GM08714 (cell line): ENCODE measurements around the gene PLCH1.

Source experiments
- H3K4me3 ChIP-seq: fragments of 200-500 bp; sonication (Bioruptor generic); 2 replicates; pipeline ENCODE4 v1.5.1; 2014; ENCODE audit warnings: mild to moderate bottlenecking, low read length, inconsistent platforms
- ZNF274 ChIP-seq: IDR thresholded peaks from 2 replicates; pipeline ENCODE4 v1.6.1; 2012; ENCODE audit warnings: mild to moderate bottlenecking, low read depth, low read length

The PLCH1 gene

DNA sequence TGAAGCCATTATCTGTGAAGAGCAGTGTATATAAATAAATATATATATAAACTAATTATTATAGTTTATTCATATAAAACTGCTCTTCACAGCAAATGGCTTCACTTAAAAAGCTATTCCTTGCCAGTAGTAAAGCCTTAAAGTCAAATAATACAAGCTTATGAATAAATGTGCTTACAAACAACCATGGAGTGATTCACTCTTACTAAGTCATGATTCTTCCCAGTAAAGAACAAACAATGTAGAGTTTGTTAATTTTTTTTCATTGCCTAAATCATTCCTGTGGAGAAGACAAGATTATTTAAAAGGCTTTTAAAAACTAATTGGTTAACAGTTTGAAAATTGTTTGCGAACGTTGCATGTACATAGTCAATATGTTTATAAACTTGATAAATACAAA lies 140.7 kb downstream of the PLCH1 start:
- no peak for TF ChIP-seq ZNF274
- H3K4me3 ChIP-seq = no peak overlapping the region

DNA sequence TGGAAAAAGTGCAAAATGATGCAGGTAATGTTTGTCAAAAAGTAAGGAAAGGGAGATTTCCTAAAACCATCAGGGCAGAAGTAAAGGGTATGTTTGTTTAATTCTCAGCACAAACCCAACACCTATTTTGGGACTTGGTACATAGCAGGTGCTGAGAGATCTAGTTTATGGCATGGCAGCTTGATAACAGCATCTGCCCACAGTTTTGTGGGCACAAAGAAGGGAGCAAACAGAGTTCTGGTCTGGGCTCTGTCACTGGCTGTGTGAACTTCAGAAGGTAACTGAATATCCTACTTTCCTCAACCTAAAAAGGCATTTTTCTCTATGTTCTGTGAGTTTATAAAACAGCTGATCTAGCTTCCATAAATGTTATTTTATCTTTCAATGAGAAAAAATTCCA lies 141.6 kb downstream of the PLCH1 start:
- no peak overlapping the region for H3K4me3 ChIP-seq
- TF ChIP-seq ZNF274 = no peak

GRCh38 chr3:155602307-155602706 lies 142.6 kb downstream of the PLCH1 start:
- H3K4me3 ChIP-seq = no peak overlapping the region
- TF ChIP-seq ZNF274 = no peak

- TF ChIP-seq ZNF274 = no peak
- H3K4me3 ChIP-seq = no peak overlapping the region
Observed at GRCh38 chr3:155598671-155599070, 146.2 kb downstream of the PLCH1 start.

DNA sequence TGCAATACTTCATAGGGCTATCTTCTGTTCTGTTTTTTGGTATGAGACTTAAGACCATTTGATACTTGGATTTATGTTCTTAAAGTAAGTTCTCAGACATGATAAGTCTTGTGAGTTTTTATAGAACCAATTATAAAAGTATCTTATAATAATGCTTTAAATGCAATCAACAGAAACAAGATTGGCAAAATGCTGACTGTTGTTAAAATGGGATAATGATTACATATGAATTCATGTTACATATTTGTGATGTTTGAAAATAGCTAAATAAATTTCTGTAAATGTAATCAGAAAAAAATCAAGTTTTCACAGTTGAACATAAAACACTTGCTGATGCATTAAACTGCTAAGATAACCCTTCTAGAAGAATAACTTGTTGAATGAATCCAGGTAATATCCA lies 148.3 kb downstream of the PLCH1 start:
- TF ChIP-seq ZNF274 = no peak
- H3K4me3 ChIP-seq = no peak overlapping the region

DNA sequence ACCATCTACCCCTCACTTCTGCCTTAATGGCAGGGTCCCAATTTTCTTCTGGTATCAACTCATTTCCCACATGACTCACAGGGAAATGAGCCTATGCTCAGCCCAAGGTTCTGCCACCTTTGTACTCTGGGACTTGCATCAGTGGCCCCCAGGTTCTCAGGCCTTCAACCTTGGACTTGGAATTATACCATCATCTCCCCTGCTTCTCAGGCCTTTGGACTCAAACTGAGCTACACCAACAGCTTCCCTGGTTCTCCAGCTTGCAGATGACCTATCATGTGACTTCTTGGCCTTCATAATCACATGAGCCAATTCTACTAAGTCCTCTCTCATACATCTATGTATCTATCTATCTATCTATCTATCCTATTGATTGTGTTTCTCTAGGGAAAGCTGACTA lies 149.5 kb downstream of the PLCH1 start:
- no peak for TF ChIP-seq ZNF274
- H3K4me3 ChIP-seq = no peak overlapping the region

GRCh38 chr3:155594526-155595187 lies 150.2 kb downstream of the PLCH1 start:
- no peak overlapping the region for H3K4me3 ChIP-seq
- no peak for TF ChIP-seq ZNF274

DNA sequence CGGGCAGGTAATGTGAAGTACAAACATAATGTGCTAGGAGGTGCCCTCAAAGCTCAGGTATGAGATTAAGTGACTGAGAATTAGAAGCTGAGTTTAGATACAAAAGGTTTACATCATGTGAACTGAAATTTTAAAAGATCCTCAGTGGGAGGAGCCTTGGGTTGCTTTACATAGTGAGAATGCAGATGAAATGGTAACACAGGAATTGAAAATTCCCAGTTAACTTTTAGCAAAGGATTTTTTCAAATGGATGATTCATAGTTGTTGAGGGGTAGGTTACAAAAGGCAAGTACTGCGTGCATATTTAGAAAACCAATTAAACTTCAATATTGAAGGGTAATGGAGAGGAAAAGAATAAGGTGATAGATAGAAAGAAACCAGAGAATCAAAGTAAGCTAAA lies 157.3 kb downstream of the PLCH1 start:
- H3K4me3 ChIP-seq = no peak overlapping the region
- no peak for TF ChIP-seq ZNF274

- TF ChIP-seq ZNF274 = no peak
- no peak overlapping the region for H3K4me3 ChIP-seq
Observed at GRCh38 chr3:155585384-155585783, 159.5 kb downstream of the PLCH1 start.

DNA sequence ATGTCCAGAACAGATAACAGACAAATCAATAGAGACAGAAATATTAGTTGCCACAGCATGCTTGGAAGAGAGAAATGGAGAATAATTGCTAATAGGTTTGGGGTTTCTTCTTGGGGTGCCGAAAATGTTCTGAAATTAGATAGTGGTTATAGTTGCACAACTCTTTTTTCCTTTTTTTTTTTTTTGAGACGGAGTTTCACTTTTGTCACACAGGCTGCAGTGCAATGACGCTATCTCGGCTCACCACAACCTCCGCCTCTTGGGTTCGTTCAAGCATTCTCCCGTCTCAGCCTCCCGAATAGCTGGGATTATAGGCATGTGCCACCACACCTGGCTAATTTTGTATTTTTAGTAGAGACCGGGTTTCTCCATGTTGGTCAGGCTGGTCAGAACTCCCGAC lies 163.3 kb downstream of the PLCH1 start:
- no peak for TF ChIP-seq ZNF274
- H3K4me3 ChIP-seq = no peak overlapping the region

DNA sequence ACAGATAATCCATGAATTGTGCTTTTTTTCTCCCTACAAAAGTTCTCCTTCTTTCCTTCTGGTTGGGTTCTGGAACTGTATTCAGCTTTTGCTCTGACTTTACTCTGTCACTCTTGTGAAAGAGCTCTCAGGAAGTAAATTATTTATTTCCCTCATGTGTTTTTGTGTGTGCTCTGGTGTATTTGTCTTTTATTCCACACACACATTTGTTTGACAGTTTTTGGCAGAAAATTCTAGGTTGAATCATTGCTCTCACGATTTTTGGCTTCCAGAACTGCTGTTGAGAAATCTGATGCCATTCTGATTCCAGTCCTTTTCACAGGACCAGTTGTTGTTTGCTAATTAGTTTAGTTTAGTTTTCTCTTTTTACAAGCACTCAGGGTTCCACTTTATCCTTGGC lies 172.8 kb downstream of the PLCH1 start:
- no peak overlapping the region for H3K4me3 ChIP-seq
- TF ChIP-seq ZNF274 = no peak

- H3K4me3 ChIP-seq = no peak overlapping the region
- TF ChIP-seq ZNF274 = no peak
Observed at GRCh38 chr3:155568295-155568694, 176.6 kb downstream of the PLCH1 start.

GRCh38 chr3:155560594-155560993 lies 184.3 kb downstream of the PLCH1 start:
- no peak for TF ChIP-seq ZNF274
- no peak overlapping the region for H3K4me3 ChIP-seq

- H3K4me3 ChIP-seq = no peak overlapping the region
- TF ChIP-seq ZNF274 = no peak
Observed at GRCh38 chr3:155560135-155560534, 184.7 kb downstream of the PLCH1 start.

DNA sequence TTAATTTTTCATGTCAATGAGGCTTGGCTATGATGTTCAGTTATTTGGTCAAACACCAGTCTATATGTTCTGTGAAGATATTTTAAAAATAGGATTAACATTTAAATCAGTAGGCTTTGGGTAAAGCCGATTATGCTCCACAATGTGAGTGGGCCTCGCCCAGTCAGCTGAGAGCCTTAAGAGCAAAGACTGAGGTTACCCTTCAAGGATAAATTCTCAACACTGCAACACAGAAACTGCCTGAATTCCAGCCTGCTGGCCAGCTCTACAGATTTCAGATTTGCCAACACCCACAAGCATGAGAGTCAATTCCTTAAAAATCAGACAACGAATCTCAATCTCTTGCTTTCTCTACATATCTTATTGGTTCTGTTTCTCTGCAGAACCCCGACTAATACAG lies 188.3 kb downstream of the PLCH1 start:
- no peak overlapping the region for H3K4me3 ChIP-seq
- no peak for TF ChIP-seq ZNF274

DNA sequence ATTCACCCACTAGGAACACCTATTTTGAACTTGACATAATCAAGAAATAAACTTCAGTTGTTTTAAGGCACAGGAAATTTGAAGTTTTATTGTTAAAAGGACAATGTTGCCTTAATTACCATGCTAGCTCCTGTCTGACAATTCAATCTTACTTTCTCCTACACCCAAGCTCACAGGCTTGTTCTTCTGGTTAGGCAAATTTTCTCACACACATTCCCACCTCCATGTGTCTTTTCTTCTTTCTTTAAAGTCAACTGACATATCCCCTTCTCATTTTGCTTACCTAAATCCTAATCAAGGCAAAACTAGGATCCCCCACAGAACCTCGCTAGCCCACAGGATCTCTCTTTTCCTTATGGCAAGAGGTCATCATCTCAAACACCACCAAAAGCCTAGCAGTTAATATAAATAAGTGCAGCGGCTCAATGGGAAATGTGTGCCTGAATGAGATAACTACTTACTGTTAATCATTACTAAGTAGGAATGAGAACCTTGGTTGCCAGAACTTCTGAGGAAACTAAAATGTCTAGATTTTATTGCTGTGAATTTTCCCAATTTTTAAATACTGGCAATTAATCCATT lies 189.3 kb downstream of the PLCH1 start:
- H3K4me3 ChIP-seq = no peak overlapping the region
- no peak for TF ChIP-seq ZNF274
